BE2C (cell line): Measurements from ENCODE around the gene CSNK1D.

Source experiments
- DNase-seq: peaks from one replicate; pipeline ENCODE4 v3.0.0-alpha.2; 2020
- H3K27me3 ChIP-seq: fragments of 250-450 bp; sonication (Bioruptor Pico); 2 replicates; pipeline ENCODE4 v1.5.1; 2020; ENCODE audit warnings: mild to moderate bottlenecking
- H3K36me3 ChIP-seq: fragments of 250-450 bp; sonication (Bioruptor Pico); 2 replicates; pipeline ENCODE4 v1.5.1; 2020; ENCODE audit warnings: mild to moderate bottlenecking
- H3K4me1 ChIP-seq: fragments of 250-450 bp; sonication (Bioruptor Pico); 2 replicates; pipeline ENCODE4 v1.5.1; 2020
- H3K4me3 ChIP-seq: 2 replicates; pipeline ENCODE4 v1.5.1; 2011; ENCODE audit warnings: low read depth, low read length
- H3K9me3 ChIP-seq: fragments of 250-450 bp; sonication (Bioruptor Pico); 2 replicates; pipeline ENCODE4 v1.5.1; 2020
- TF ChIP-seq, protein P1 (sequence below): IDR thresholded peaks from 2 replicates; pipeline ENCODE4 v1.5.1; 2012; ENCODE audit warnings: mild to moderate bottlenecking, low read depth, low read length

CSNK1D gene

DNA sequence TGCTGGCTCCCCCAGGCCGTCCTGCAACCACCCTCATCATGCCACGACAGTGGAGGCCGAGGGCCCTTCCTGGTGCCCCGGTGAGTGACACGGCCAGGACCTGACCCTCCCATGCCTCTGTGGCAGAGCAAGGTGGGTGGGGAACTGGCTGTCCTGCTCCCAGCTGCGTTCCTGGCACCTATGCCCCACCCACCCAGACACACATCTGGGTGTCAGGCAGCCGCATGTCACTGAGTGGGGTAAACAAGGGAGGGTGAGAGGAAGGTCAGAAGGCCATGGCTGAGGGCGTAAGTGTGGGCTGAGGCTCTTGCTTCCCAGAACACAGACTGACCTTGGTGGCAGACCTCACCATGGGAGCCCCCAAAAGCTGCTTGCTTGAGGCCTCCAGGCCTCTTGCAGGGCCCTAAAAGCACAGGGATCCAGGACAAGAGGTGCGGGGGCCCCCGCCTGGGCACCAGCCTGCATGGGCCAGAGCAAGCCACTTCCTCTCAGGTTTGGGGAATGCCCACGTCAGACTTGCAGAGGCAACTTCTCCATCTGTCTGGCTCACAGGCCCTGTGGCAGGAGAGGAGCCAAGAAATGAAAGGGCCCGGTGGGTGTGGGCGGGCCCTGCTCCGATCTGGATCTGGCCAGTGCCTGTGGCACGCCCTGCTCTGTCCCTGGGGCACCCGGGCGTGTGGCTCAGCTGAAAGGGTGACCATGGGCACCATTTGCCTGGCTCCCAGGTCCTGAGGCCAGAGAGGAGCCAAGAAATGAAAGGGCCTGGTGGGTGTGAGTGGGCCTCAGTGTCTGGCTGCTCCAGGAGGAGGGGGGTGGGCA, 57.0 kb downstream of the CSNK1D start:
- TF ChIP-seq, protein P1, sequence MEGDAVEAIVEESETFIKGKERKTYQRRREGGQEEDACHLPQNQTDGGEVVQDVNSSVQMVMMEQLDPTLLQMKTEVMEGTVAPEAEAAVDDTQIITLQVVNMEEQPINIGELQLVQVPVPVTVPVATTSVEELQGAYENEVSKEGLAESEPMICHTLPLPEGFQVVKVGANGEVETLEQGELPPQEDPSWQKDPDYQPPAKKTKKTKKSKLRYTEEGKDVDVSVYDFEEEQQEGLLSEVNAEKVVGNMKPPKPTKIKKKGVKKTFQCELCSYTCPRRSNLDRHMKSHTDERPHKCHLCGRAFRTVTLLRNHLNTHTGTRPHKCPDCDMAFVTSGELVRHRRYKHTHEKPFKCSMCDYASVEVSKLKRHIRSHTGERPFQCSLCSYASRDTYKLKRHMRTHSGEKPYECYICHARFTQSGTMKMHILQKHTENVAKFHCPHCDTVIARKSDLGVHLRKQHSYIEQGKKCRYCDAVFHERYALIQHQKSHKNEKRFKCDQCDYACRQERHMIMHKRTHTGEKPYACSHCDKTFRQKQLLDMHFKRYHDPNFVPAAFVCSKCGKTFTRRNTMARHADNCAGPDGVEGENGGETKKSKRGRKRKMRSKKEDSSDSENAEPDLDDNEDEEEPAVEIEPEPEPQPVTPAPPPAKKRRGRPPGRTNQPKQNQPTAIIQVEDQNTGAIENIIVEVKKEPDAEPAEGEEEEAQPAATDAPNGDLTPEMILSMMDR = no peak
- Histone ChIP-seq H3K4me3 (no peak overlapping the region), H3K4me1 (peaks cover 13% of the 10 kb centered on the region)

GRCh38 chr17:82215972-82216300, 57.6 kb downstream of the CSNK1D start:
- no peak overlapping the region for H3K4me3 ChIP-seq
- DNase-seq = no peak
- H3K4me1 ChIP-seq = peaks cover 13% of the 10 kb centered on the region
- TF ChIP-seq, protein P1 = no peak
- no peaks in the 10 kb centered on the region for H3K36me3 ChIP-seq
- H3K27me3 ChIP-seq = no peaks in the 10 kb centered on the region
- H3K9me3 ChIP-seq = no peaks in the 10 kb centered on the region

More for the DNA sequence above, 57.0 kb downstream of the CSNK1D start:
- DNase-seq = peak; percentile 70
- H3K27me3 ChIP-seq = no peaks in the 10 kb centered on the region
- no peaks in the 10 kb centered on the region for H3K9me3 ChIP-seq
- no peaks in the 10 kb centered on the region for H3K36me3 ChIP-seq

DNA sequence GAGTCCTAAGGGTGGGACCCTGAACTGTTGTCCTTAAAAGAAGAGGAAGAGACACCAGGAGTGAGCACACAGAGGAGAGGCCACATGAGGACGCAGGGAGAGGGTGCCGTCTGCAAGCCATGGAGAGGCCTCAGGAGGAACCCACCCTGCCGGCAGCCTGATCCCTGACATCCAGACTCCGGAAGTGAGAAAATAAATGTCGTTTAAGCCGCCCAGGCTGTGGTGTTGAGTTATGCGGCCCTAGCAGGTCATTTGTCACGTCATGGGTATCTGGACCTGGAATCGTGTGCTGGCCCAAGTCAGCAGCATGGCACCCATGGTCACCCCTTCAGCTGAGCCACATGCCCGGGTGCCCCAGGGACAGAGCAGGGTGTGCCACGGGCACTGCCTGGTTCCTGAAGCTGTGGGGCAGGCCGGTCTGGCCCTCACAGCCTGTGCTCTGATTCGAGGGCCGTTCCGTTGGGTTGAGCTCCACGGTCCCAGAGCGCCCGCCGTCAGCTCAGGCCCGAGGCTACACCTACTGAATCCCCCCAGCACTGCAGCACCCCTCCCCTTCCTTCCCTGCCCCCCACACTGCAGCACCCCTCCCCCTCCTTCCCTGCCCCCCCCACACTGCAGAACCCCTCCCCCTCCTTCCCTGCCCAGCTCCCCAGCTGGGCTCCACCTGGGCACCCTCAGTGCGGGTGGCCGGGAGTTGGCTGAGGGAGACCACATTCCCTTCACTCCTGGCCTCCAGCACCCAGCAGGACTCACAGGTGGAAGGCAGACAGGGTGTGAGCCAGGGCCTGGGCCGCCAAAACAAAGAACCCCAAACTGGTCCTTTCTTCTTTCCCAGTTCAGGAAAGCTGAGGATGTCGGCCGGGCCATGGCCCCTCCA, 58.2 kb downstream of the CSNK1D start:
- DNase-seq = peak; percentile 22
- H3K27me3 ChIP-seq = no peaks in the 10 kb centered on the region
- H3K9me3 ChIP-seq = no peaks in the 10 kb centered on the region
- TF ChIP-seq, protein P1 = no peak
- no peaks in the 10 kb centered on the region for H3K36me3 ChIP-seq
- peaks cover 13% of the 10 kb centered on the region for H3K4me1 ChIP-seq
- H3K4me3 ChIP-seq = no peak overlapping the region

DNA sequence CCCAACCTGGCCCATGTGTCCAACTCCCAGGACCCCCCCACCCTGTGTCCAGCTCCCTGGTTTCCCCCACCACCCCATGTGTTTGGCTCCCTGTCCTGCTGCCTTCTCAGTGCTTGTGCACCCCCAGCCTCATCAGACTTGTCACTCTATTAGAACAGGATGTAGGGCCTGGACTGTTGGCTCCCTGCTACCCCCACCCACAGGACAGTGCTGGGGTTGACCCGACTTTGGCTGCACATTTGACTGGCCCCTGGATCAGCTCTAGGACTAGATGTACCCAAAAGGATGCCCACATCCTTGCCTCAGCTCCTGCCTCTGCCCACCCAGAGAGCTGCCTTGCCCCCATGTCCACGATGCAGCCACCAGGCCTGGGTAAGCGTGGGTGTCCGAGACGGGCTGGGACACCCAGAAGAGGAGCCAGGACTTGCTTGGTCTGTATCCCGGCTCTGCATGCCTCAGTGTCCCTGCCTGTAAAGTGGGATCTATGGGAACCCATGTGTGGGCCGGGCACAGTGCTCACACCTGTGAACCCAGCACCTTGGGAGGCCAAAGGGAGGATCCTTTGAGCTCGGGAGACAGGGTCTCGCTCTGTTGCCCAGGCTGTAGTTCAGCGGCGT, 59.4 kb downstream of the CSNK1D start:
- TF ChIP-seq, protein P1 = no peak
- H3K4me1 ChIP-seq = peaks cover 13% of the 10 kb centered on the region
- no peaks in the 10 kb centered on the region for H3K27me3 ChIP-seq
- H3K4me3 ChIP-seq = no peak overlapping the region
- DNase-seq = no peak
- no peaks in the 10 kb centered on the region for H3K9me3 ChIP-seq
- H3K36me3 ChIP-seq = no peaks in the 10 kb centered on the region

GRCh38 chr17:82213251-82214011, 60.1 kb downstream of the CSNK1D start:
- TF ChIP-seq, protein P1 = no peak
- H3K9me3 ChIP-seq = no peaks in the 10 kb centered on the region
- peaks cover 13% of the 10 kb centered on the region for H3K4me1 ChIP-seq
- no peaks in the 10 kb centered on the region for H3K27me3 ChIP-seq
- DNase-seq = peak; percentile 74
- H3K36me3 ChIP-seq = no peaks in the 10 kb centered on the region
- H3K4me3 ChIP-seq = peak overlapping the region; percentile 77
